ENCODE data around the gene LBX1.

- TF ChIP-seq CTCF (IDR thresholded peaks at IDR 0.05) (no peak), POLR2AphosphoS5 (IDR thresholded peaks at IDR 0.05) (no peak), EP300 (IDR thresholded peaks at IDR 0.05) (no peak), POLR2A (IDR thresholded peaks at IDR 0.05) (no peak)
Measured at GRCh38 chr10:101258179-101258885, 29.1 kb upstream of the LBX1 start.
